GM19438 (cell line): ENCODE results near the gene B3GLCT.

Experiments used
- ATAC-seq: cut with Tn5 transposase; IDR thresholded peaks from one replicate; pipeline ENCODE4 v1.9.1; 2021; ENCODE audit warnings: low read depth; ENCODE audit not compliant: unreplicated experiment

B3GLCT gene

DNA sequence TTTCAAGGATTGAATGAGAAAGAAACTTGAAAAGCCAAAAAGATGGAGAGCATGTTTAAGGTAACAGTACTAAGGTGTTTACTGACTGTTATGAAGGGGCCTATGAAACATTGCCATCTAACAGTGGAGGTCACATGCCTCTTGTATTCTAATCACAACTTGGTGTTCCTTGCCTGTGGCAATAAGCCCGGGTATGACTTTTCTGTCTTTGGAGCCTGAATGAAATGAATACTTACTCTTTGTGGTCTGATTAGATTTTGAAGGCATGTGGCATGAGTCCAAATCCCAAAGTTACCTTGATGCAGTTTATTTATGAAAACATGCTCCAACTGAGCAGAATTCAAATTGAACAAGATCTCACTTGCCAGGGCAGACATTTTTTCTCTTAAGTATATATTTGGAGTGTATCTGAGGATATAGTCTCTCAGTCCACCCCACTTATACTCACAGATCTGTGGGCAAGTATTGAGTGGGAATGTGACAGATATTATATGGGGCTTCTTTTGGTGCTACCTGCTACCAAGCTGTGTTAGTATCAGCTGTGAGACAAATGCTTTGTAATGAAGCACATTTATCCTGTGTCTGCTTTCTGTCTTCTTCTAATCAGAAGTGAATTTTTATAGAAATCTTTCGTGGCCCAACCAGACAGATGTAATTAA, 67.5 kb downstream of the B3GLCT start:
- ATAC-seq: no peak

DNA sequence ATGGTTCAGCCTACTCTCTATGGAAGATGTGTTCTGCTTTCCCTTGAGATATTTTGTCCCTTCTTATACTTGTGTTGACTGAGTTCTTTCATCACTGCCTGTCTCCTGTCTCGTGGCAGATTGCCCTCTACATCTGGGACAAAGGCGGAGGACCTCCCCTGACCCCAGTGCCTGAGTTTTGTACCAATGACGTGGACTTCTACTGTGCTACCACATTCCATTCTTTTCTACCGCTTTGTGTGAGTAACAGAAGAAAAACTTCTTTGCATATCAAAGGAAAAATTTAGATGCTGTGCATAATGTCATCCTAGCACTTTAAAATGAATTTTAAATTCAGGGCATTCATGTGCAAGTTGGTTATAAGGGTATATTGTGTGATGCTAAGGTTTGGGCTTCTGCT, 74.6 kb downstream of the B3GLCT start:
- ATAC-seq: no peak

DNA sequence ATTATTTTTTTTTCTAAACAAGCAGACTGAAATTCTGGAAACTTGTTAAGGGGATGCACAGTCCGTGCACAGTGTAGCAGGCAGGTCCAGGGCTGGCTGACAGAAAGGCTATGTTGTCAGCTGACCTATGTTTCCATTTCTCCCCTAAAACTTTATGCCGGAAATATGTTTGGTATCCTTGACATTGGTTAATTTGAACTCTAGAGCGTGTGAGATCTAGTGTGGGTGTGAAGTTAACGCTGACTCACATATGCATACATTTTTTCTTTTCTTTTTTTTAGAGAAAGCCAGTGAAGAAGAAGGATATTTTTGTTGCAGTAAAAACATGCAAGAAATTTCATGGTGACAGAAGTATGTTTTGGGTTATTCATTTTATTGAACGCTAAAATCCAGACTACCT, 76.6 kb downstream of the B3GLCT start:
- ATAC-seq: no peak

DNA sequence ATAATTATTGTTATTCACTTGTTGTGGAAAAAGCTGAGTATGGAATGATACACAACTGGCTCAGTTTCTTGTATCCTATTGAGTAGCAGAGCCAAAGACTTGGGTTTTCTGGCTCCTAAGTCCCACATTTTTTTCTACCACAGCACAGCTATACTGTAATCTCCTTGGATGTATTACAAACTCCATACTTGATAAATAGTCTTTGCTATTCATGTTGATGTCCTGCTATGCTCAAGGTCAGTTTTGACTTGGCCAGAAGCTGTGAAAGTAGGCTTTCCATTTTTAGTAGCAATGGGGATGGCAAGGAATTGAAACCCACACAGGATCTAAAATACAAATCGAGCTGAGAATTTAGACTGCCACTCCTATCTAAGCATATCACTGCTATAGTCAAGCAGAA, 79.1 kb downstream of the B3GLCT start:
- ATAC-seq: no peak

DNA sequence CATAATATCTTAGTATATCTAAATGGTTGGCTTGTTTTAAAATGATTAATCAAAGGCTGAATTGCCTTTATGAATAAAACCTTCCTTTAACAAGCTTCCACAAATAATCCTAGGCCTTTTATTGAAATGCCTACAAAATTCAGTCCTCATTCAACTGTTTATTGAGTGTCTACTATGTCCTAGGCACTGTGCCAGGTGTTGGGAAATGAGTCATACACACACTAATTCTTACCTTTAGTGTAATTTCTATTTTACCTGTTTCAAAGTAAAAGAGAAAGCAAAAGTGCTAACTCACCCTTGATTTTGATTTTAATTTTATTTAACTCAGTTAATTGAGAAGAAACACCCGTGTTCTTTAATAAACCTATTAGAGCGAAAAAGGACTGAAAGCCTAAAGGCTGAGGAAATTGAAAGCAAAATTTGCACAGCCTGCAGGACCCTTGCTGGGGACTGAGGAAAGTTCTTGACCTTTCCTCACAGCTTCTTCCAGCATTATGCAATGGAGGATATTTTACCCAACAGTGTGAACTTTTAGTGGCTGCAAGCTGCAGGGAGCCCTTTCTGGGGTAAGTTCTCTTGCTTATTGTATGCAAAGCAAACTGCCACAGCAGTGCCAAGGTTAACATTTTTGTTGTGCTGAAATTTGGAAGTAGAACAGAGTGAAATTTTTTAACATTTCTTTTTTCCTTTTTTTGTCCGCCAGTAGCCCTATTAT, 83.1 kb downstream of the B3GLCT start:
- no peak for ATAC-seq

DNA sequence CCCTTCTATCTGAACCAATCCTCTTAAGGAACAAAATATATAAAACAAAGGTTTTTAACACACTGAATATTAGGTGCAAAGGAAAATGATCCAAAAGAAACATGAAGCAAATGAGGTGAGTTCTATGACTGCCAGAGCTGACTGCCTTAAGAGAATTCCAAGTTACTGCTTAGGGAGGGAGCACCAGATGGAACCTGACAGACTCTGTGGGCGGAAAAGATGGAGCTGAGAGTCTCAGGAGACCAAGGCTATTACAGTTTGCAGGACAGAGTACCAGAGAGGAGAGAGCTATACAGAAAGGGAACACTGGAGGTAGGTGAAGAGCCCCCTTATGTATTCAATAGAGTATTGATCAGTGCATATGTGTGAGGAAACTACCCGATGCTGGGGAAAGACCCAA, 87.2 kb downstream of the B3GLCT start:
- no peak for ATAC-seq

DNA sequence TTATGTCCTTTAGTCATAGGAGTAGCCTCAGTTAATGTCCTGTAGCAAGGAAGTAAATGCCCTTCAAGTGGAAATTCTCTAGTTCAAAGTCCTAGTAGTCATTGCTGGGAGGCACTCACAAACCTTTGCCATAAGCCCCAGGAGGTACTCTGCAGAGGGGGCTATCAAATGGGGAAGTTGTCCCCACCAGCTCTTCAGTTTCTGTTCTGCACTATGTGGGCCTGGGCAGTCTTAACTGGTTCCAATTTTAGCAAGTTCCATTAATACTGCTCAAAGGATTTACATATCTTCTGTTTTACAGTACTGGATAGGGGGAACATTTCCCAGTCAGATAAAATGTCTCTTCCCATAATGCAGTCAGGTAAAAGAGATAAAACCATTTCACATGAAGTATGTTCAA, 101.3 kb downstream of the B3GLCT start:
- no peak for ATAC-seq

DNA sequence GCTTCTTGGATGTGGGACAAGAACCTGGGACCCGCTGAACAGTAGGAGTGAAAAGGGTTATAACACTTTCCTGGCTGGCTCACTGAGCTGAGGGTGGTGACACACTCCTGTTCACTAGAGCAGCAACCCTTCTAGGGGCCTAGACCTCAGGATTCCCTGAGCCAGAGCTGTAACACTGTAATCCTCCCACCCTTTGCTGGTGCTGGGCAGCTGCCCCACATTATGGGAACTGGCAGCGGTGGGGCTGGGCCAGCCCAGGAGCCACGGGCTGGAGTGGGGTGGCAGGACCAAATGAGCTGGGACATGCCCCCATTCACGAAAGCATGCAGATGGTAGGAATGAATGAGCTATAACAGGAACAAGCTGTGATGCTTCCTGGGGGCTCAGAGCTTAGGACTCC, 110.6 kb downstream of the B3GLCT start:
- no peak for ATAC-seq

DNA sequence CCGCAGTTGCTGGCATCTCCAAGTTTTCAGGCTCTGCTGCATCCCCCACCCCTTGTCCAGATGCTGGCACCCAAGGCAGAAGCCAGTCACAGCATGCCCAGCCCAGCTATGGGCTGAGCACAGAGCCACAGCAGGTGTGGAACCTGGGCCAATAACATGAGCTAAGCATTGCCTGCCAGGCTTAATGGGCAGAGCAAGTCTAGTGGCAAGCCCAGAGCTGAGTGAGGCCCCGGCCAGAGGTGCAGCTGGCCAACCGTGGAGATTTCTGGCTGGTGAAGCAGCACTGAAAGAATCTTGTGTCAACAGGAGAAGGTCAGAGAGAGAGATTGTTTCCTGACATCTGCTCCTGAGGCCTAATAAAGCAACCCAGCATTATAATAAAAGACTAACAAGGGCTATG, 111.0 kb downstream of the B3GLCT start:
- ATAC-seq: no peak

DNA sequence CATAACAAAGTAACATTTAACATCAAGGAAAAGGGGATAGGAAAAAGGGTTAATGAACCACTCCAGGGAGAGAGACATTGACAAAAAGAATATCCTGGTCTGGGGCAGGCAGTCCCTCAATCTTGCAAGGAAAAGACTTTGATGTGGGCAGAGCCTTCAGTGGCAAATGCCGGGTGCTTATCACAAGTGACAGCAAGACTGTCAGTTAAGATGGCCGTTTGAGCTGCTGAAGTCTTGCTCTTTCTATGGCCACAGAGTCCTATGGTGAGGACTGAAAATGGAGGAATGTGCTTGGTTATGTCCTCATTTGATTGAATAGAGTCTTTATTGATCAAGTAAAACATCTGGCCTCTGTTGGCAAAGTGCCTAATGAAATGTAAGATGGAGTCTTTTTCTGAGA, 112.1 kb downstream of the B3GLCT start:
- ATAC-seq: no peak

DNA sequence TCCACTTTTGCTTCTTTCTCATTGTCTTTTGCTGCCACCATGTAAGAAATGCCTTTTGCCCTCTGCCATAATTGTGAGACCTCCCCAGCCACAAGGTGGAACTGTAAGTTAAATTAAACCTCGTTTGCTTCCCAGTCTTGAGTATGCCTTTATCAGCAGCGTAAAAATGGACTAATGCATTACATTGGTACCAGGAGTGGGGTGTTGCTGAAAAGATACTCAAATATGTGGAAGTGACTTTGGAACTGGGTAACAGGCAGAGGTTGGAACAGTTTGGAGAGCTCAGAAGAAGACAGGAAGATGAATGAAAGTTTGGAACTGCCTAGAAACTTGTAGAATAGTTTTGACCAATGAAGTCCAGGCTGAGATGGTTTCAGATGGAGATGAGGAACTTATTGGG, 115.2 kb downstream of the B3GLCT start:
- no peak for ATAC-seq

DNA sequence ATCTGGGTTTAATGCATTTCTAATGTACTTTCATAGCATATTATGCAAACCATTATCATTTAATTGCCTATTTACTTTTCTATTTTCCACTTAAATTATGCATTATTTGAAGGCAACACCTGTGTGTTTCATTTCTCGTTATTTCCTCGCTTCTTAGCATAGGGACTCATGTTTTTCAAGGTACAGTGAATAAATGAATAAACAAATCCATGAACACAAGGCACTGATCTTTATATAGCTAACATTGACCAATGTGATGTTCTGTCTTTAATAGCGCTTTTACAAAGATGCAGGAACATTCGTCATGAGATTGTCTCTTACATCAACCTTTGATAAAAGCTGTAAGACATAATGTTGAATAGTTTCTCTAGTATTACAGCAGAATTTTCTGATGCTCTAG, 121.2 kb downstream of the B3GLCT start:
- no peak for ATAC-seq

DNA sequence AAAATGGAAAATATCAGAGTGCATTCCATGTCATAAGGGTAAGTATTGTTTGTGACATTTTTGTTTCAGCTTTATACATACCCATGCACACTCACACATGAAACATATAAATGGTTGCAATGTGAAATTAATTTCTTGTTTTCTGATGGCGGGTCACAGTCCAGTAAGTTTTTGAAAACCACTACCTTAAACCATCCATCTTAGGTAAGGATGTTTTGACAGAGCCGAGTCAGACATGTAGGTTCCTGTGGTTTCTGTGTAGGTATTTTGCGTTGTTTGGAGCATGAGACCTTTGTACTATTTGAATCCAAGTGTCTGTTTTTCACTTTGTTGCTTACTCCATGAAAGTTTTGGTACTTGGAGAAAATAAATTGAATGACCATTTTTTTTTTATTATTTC, 121.7 kb downstream of the B3GLCT start:
- no peak for ATAC-seq

DNA sequence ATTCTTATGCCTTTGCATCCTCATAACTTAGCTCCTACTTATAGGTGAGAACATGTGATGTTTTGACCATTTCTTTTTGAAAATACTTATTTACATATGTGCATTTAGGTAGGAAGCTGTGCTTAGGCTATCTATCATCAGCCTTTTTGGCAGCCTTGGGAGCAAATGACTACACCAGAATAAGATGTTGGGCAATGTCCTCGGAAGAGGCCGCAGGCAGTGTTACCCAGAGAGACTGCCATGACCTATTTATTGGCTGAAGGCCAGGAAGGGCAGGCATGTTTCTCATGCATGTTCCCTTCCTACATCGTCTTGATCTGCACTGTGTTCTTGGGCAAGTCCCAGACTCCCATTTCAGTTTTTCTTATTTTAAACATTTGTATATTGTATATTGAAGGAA, 122.3 kb downstream of the B3GLCT start:
- no peak for ATAC-seq

DNA sequence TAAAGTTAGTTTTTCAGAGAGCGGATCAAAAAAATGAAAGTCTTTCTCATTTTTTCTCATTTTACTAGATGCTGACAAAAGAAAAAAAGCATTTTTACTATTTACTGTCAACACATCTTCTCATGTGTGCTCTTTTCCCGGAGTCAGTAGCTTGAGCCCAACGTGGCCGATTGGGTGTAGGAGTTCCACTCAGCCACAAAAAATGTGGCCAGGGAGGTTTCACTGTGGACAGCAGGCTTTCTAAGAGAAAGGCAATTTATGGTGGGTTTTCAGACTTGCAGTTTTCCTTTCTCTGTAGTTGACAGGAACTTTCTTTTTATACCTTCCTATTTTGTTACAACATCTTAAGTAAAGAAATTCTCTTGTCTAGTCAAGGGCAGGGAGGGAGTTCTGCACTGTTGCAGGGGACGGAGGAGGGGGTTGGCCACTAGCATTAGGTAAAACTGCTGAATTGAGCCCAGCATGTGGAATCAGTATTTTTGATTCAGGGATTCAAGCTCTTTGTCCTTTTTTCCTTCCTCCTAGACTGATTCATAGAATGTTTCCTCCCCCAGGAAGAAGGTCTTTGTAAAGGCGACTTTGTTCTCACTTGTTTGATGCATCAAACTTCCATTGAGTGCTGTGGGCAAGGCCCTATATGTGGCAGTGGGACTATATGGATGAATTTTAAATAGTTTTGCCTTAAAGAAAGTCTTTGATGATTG, 123.1 kb downstream of the B3GLCT start:
- ATAC-seq: no peak

DNA sequence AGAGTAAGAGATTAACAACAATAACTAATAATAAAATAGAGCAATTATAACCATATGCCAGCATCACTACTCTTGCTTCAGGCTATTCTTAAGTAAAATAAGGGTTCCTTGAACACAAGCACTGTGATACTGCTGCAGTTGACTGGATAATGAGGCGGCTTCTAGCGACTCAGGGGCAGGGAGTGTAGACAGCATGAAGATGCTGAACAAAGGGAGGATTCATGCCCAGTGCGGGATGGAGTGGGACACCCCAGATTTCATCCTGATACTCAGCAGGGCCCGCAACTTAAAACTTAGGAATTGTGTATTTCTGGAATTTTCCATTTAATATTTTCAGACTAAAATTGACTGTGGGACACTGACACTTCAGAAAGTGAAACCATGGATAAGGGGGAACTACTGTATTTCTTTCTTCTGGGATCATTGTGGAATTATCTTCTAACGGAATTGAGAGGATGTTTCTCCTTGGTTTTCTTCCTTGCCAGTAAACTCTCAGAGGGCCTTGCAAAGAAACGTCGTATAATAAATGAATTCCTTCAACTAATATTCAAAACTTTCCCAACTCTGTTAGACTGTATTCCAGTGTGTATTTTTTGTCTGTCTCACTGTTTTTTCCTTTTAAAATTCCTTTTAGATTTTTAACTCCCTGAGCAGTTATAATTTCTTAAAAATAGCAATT, 127.5 kb downstream of the B3GLCT start:
- ATAC-seq: no peak

DNA sequence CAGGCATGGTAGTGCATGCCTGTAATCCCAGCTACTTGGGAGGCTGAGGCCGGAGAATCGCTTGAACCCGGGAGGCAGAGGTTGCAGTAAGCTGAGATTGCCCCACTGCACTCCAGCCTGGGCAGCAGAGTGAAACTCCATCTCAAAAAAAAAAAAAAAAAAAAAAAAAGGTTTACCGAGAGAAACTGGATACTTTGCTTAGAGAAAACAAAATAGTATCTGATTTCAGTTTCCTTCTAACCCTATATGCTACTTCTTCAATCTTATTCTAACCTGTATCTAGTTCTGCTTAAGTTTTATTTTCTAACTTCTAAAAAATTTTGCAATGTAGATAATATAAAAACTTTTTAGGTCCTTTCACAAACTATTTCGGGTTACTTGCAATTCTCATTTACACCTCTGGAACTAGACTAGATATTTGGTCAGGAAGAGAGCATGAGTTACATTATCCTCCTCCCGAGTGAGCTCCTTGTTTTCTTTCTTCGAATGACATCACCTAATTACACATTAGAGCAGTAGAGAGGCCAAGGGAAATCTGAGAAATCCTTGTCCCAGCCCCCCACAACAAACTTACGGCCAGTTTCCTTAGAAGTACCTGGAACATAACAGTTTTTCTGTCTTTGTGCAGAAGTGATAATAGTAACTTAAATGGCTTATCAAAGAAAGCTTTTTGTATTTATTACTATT, 128.9 kb downstream of the B3GLCT start:
- ATAC-seq: no peak

DNA sequence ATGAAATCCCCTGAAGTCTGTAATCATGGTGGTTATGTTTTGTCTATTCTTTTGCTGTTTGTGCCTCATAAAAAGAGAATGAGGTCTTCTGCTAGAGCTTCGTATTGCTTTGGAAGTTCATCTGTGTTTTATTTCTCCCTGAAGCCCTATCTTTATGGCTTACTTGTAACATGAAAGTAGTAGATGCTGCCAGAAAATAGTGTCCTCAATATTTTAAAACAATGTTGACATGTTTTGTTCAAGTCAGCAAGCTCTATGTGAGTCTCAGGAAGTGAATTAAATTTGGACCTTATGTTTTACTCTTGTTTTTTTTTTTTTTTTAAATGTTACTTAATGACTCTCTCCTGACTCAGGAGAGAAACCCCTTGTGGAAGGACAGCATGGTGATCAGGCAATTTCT, 130.5 kb downstream of the B3GLCT start:
- ATAC-seq: no peak

DNA sequence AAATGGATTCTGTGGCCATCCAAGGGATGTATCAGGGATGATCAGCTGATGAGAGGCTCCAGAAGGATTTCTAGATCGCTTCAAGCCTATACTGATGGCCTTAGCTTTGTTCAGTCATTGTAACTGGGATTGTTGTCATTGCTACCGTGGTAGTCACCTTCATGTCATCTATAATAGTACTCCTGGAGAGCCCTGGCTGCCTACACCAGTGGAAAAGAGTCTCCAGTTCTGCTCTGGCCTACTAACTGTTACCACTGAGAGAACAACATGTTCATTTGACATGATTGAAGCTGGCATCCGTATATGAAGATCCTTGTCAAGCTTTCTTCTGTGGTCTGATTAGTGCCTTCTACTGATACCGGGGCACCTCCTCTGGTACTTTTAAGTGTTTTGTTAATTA, 131.3 kb downstream of the B3GLCT start:
- no peak for ATAC-seq

DNA sequence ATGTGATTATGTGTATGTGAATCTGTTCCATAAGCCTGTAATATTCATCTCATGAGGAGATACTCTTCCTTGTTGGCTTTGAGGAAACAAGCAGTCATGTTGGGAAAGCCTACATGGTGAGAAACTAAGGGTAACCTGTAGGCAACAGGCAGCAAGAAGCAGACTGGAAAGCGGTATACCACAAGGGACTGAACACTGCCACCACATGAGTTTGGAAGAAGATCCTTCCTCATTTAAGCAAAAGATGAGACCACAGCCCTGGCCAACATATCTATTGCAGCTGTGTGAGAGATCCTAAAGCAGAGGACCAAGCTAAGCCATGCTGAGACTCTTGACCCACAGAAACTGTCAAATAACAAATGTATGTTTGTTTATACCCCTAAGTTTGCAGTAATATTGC, 134.8 kb downstream of the B3GLCT start:
- no peak for ATAC-seq

DNA sequence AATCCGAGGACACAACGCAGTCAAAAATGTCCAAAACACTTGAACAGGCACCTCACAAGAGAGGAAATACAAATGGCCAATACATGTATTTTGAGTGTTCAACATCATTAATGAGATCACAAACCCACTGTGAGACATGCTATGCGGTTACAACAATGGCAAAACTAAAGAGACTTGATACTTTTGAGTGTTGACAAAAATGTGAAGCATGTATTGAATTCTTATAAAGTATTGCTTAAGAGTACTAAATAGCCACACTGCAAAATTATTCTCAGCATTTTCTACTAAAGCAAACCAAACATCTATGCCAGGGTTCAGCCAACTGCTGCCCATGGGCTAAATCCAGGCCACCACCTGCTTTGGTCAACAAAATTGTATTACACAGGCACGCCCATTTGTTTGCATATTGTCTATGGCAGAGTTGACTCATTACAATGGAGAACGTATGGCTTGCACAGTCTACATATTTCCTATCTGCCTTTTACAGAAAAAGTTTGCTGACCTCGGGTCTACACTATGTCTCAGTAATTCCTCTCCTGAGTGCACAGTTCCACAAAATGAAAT, 135.3 kb downstream of the B3GLCT start:
- no peak for ATAC-seq
